Glutamatergic neuron (in vitro differentiated cells): ENCODE measurements around the gene PTPRN2. TPM values are rescaled to one million over a fixed set of nuclear protein-coding genes. Genes with fewer than 3 reads are reported as not detected.

Experiments
- DNase-seq: peaks from one replicate; pipeline ENCODE4 v3.0.0; 2022
- H3K27ac Mint-ChIP-seq: one replicate; pipeline ENCODE4 v1.8.0; 2020; ENCODE audit warnings: mild to moderate bottlenecking, mixed read lengths, inconsistent platforms; ENCODE audit not compliant: unreplicated experiment
- H3K27me3 Mint-ChIP-seq: one replicate; pipeline ENCODE4 v1.8.0; 2020; ENCODE audit warnings: mild to moderate bottlenecking, moderate library complexity, mixed read lengths, inconsistent platforms; ENCODE audit not compliant: unreplicated experiment
- H3K36me3 Mint-ChIP-seq: one replicate; pipeline ENCODE4 v1.8.0; 2020; ENCODE audit warnings: mild to moderate bottlenecking, mixed read lengths, inconsistent platforms; ENCODE audit not compliant: unreplicated experiment
- H3K4me1 Mint-ChIP-seq: one replicate; pipeline ENCODE4 v1.8.0; 2020; ENCODE audit warnings: mild to moderate bottlenecking, low read depth, mixed read lengths, inconsistent platforms; ENCODE audit not compliant: unreplicated experiment
- H3K4me3 Mint-ChIP-seq: one replicate; pipeline ENCODE4 v1.8.0; 2020; ENCODE audit warnings: mild to moderate bottlenecking, mixed read lengths, inconsistent platforms; ENCODE audit not compliant: unreplicated experiment
- H3K9me3 Mint-ChIP-seq: one replicate; pipeline ENCODE4 v1.8.0; 2020; ENCODE audit warnings: mild to moderate bottlenecking, moderate library complexity, mixed read lengths, inconsistent platforms; ENCODE audit not compliant: unreplicated experiment
- CTCF ChIP-seq: fragments of 200-600 bp; sonication (generic); IDR thresholded peaks from one replicate; pipeline ENCODE4 v1.5.0; 2021; ENCODE audit not compliant: partially characterized antibody, unreplicated experiment
- total RNA-seq: library from RNA; stranded (reverse); fragmentation: NEBNext Ultra II Directional; extraction: Animal tissue kit (Norgen Biotek cat#: 25700); gene quantifications from one replicate; pipeline ENCODE4 v1.2.1, GENCODE V29; 2021; ENCODE audit not compliant: unreplicated experiment

The PTPRN2 gene
- total RNA-seq, 1 donor from 2014 or later: 49.0 TPM

DNA sequence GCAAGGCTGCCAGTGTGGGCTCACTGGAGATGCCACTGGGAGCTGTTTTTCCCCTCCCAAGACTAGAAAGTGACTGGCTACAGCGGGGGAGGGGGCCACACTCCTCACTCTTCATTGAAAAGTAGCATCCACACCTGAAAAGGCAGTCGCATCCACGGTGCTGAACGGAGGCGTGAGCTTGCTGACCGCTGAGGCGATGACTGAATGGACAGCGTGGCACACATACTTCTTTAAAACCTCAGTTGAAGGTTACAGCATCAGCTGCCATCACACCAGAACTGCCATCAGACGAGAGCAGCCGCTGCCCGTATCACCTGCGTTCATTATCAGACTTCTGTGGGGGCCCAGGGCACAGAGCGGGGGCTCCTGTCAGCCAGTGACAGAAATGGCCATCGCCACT is 923.6 kb downstream of the PTPRN2 start:
- Mint-ChIP-seq H3K9me3 (peaks cover 9% of the 10 kb centered on the region), H3K4me1 (no peaks in the 10 kb centered on the region), H3K27me3 (peaks cover 5% of the 10 kb centered on the region)

DNA sequence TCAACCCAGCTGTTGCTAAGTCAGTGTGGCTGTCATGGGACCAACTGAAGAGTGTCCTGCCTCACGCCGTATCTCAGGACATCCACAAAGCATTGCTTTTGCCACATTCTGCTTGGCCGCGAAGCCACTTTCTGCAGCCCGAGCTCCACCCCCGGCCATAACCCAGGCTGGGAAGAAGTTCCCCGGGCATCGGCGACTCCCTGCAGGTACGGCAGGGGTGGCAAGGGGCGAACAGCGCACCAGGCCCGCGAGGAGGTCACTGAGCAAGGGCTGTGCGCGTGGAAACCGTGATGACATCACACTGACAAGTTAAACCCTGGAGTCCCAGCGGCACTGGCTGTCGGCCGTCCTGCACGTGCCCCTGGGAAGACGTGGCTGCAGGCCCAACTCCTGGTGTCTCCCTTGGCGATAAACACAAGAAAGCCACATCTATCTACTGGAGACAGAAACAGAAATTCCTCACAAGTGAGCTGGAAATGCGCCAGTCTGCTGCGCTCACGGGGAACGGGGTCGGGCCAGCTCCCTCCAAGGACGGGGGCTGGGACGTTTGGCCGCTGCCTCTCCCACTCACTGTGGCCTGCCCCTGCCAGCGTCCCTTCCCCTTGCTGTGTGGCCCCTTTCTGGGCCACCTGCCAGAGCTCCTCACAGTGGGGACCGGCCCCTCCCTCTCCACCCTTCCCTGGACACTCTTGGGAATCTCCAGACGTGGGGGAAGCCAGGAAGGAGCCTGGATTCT is 924.5 kb downstream of the PTPRN2 start:
- no peak for DNase-seq
- Mint-ChIP-seq H3K9me3 (peaks cover 9% of the 10 kb centered on the region), H3K4me1 (no peaks in the 10 kb centered on the region)

More for the DNA sequence above, 923.6 kb downstream of the PTPRN2 start:
- no peak overlapping the region for H3K27ac Mint-ChIP-seq
- no peaks in the 10 kb centered on the region for H3K36me3 Mint-ChIP-seq
- no peak for TF ChIP-seq CTCF
- H3K4me3 Mint-ChIP-seq: no peak overlapping the region
- DNase-seq: no peak

GRCh38 chr7:157662110-157662791 is 925.4 kb downstream of the PTPRN2 start:
- no peak for TF ChIP-seq CTCF
- Mint-ChIP-seq H3K27ac (no peak overlapping the region), H3K27me3 (peaks cover 5% of the 10 kb centered on the region), H3K4me1 (no peaks in the 10 kb centered on the region), H3K36me3 (no peaks in the 10 kb centered on the region), H3K9me3 (peaks cover 9% of the 10 kb centered on the region), H3K4me3 (no peak overlapping the region)
- DNase-seq: no peak

More for the DNA sequence above, 924.5 kb downstream of the PTPRN2 start:
- H3K27me3 Mint-ChIP-seq: peaks cover 5% of the 10 kb centered on the region
- no peak overlapping the region for H3K4me3 Mint-ChIP-seq
- no peak overlapping the region for H3K27ac Mint-ChIP-seq
- TF ChIP-seq CTCF: no peak
- H3K36me3 Mint-ChIP-seq: no peaks in the 10 kb centered on the region

- H3K27ac Mint-ChIP-seq: no peak overlapping the region
- TF ChIP-seq CTCF: no peak
- peaks cover 9% of the 10 kb centered on the region for H3K9me3 Mint-ChIP-seq
- H3K4me3 Mint-ChIP-seq: no peak overlapping the region
- H3K36me3 Mint-ChIP-seq: no peaks in the 10 kb centered on the region
- no peak for DNase-seq
- peaks cover 5% of the 10 kb centered on the region for H3K27me3 Mint-ChIP-seq
- H3K4me1 Mint-ChIP-seq: no peaks in the 10 kb centered on the region
Observed at GRCh38 chr7:157661611-157661975, 926.0 kb downstream of the PTPRN2 start.
